ENCODE data around the gene SLC41A3.
"Not testable (repeated sequence)": the region's sequence is repeated elsewhere in the genome, so short reads cannot be mapped to it uniquely, and the experiment has no call there.

Gene SLC41A3

DNA sequence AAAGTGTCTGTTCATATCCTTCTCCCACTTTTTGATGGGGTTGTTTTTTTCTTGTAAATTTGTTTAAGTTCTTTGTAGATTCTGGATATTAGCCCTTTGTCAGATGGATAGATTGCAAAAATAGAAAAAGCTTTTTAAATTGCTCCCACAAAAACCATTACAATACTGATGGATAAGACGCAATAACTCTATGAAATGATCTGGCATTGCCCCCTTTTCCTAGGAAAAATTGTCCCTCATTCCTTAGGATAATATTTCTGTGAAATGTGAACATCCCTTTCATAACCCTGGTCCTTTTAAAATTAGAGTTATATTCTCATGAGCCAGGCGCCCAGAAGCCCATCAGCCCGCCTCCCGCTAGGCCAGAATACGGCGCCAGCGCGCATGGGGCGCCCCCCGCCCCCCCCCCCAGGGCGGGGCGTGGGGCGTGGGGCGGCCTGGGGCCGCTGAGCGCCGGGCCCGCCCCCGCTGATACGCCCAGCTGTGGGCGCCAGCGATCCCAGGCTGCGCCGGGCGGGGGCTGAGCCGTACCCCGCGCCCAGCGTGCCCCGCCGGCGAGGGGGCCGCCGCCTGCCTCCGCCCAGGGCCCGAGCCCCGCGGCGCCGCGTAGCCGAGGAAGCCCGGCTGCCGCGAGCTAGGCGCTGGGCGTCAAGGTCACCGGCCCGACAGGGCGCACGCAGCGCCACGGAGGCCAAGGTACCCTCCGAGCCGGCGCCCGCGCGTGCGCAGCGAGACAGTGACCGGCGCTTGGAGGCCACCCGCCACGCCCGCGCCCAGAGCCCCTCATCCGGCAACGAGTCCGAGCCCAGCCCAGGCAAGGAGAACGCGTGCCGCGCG is 126.0 kb downstream of the SLC41A3 start:
- no peak for DNase-seq (ENCODE audit: low read depth)

DNA sequence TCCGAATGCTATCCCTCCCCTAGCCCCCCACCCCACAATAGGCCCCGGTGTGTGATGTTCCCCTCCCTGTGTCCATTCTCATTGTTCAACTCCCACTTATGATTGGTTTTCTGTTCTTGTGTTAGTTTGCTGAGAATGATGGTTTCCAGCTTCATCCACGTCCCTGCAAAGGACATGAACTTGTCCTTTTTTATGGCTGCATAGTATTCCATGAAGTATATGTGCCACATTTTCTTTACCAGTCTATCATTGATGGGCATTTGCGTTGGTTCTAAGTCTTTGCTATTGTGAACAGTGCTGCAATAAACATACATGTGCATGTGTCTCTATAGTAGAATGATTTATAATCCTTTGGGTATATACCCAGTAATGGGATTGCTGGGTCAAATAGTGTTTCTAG is 126.9 kb downstream of the SLC41A3 start:
- not testable (repeated sequence) for DNase-seq (ENCODE audit: low read depth)

Measured in HS-5 (cell line).